Measurements from ENCODE around the gene ERVW-1.
"Not testable (repeated sequence)": the region's sequence is repeated elsewhere in the genome, so short reads cannot be mapped to it uniquely, and the experiment has no call there.

ERVW-1 gene, protein sequence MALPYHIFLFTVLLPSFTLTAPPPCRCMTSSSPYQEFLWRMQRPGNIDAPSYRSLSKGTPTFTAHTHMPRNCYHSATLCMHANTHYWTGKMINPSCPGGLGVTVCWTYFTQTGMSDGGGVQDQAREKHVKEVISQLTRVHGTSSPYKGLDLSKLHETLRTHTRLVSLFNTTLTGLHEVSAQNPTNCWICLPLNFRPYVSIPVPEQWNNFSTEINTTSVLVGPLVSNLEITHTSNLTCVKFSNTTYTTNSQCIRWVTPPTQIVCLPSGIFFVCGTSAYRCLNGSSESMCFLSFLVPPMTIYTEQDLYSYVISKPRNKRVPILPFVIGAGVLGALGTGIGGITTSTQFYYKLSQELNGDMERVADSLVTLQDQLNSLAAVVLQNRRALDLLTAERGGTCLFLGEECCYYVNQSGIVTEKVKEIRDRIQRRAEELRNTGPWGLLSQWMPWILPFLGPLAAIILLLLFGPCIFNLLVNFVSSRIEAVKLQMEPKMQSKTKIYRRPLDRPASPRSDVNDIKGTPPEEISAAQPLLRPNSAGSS

DNA sequence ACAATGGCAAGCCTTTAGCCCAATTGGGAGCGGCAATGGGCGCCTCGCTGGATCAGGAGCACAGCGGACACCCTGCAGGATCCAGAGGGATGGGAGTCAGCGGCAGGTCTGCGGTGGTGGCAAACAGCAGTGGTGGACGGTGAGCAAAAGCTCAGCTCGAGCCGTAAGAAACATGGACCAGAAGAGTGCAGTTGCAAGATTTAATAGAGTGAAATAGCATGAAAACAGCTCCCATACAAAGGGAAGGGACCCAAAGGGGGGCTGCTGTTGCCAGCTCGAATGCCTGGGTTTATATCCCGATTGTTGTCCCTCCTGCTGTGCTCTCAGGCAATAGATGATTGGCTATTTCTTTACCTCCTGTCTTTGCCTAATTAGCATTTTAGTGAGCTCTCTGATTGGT, at the start of gene ERVW-1:
ERVW-1 (minus strand) TSS at position 266 of the 400 bp plus-strand sequence. CDS start 7,565 bp downstream, outside the sequence.
- in situ Hi-C loops (cut with MboI; ENCODE audit: low pct_unique_long_range_greater_than_20kb, low sequenced_read_pairs); DNase-seq: not testable (repeated sequence)

DNA sequence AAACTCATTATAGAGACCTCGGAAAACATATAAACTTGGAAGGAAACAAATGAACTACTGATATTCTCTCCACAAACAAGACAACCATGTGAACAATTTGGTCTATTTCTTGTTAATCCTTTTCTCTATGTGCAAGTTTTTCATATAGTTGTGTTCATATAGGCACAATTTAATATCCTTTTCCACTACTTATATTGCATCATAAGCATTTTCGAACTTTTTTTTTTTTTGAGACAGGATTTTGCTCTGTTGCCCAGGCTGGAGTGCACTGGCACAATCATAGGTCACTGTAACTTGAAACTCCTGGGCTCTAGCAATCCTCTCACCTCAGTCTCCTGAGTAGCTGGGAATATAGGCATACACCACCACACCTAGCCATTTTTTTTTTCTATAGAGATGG, 45.4 kb upstream of the ERVW-1 start:
- DNase-seq = no peak
- in situ Hi-C loops (cut with MboI; ENCODE audit: low pct_unique_long_range_greater_than_20kb, low sequenced_read_pairs) = no loop called here

- DNase-seq = peak; percentile 15
Measured at GRCh38 chr7:92520024-92520423, 42.3 kb upstream of the ERVW-1 start.

DNA sequence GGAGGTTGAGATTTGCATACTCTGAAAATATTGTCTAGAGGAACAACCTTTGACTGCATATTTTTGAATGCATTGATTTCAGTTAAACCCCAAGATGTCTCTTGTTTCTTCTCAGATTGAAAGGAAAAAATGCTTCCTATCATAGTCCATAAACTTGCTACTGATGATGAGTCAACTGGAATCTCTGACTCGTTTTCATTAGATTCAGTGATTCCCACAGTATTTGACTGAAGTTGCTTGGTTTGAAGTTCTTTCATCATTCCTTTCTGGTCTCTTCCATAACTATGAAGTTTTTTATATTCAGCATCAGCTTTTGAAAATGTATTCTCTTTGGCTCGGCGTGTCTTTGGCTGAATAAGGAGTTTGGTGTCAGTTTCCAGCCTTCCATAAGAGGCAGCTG, 39.9 kb upstream of the ERVW-1 start:
- in situ Hi-C loops (cut with MboI; ENCODE audit: low pct_unique_long_range_greater_than_20kb, low sequenced_read_pairs) = no loop called here
- DNase-seq = no peak

More at GRCh38 chr7:92520024-92520423, 42.3 kb upstream of the ERVW-1 start:
- in situ Hi-C loops (cut with MboI; ENCODE audit: low pct_unique_long_range_greater_than_20kb, low sequenced_read_pairs) = no loop called here

DNA sequence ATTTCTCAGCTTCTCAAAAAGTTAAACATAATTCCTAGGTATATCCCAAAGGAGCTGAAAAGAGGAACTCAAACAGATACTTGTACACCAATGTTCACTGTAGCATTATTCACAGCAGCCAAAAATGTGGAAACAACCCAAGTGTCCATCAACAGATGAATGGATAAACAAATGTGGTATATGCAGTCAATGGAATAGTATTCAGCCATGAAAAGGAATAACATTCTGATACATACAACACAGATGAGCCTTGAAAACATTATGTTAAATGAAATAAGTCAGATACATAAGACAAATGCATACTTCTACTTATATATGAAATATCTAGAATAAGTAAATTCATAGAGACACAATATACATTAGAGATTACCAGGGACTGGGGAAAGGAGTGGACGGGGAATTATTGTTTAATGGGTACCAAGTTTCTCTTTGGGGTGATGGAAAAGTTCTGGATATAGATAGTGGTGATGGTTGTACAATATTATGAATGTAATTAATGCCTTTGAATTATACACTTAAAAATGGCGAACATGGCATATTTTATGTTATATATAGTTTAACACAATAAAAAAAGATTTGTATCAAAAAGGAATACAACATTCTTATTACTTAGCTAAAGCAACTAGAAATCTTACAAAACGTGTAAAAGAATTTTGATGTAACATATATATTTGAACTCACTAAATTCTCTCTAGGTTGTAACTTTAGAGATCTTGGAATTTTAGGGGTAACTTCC, 35.6 kb upstream of the ERVW-1 start:
- in situ Hi-C loops (cut with MboI; ENCODE audit: low pct_unique_long_range_greater_than_20kb, low sequenced_read_pairs) = no loop called here

GRCh38 chr7:92508946-92509345, 31.2 kb upstream of the ERVW-1 start:
- in situ Hi-C loops (cut with MboI; ENCODE audit: low pct_unique_long_range_greater_than_20kb, low sequenced_read_pairs) = no loop called here
- no peak for DNase-seq

More for the DNA sequence above, 35.6 kb upstream of the ERVW-1 start:
- DNase-seq = no peak

- DNase-seq = no peak
- in situ Hi-C loops (cut with MboI; ENCODE audit: low pct_unique_long_range_greater_than_20kb, low sequenced_read_pairs) = no loop called here
Measured at GRCh38 chr7:92506363-92506762, 28.6 kb upstream of the ERVW-1 start.

DNA sequence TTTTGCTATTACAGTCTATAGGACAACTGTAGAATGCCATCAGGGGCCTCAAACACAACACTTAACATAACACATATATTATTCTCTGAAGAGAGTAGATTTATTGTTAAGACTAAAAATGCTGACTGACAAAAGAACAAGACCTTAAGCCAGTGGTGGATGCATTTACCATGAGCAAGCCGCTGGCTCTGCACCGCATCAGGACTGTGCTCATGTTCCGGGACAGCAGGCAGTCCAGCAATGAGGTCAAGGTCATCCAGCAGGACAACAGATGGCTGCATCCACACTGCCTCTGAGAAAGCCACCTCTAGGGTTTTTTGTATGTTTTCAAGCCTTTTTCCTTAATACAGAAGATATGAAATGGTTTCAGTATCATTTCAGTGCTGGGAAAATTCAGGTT, 26.8 kb upstream of the ERVW-1 start:
- in situ Hi-C loops (cut with MboI; ENCODE audit: low pct_unique_long_range_greater_than_20kb, low sequenced_read_pairs) = no loop called here
- DNase-seq = no peak

- no peak for DNase-seq
- in situ Hi-C loops (cut with MboI; ENCODE audit: low pct_unique_long_range_greater_than_20kb, low sequenced_read_pairs) = no loop called here
Measured at GRCh38 chr7:92503767-92504166, 26.0 kb upstream of the ERVW-1 start.

GRCh38 chr7:92498557-92498956, 20.8 kb upstream of the ERVW-1 start:
- in situ Hi-C loops (cut with MboI; ENCODE audit: low pct_unique_long_range_greater_than_20kb, low sequenced_read_pairs) = no loop called here
- no peak for DNase-seq

- DNase-seq = no peak
- in situ Hi-C loops (cut with MboI; ENCODE audit: low pct_unique_long_range_greater_than_20kb, low sequenced_read_pairs) = no loop called here
Measured at GRCh38 chr7:92496876-92497275, 19.1 kb upstream of the ERVW-1 start.

GRCh38 chr7:92489634-92490033, 11.9 kb upstream of the ERVW-1 start:
- no peak for DNase-seq
- in situ Hi-C loops (cut with MboI; ENCODE audit: low pct_unique_long_range_greater_than_20kb, low sequenced_read_pairs) = no loop called here

DNA sequence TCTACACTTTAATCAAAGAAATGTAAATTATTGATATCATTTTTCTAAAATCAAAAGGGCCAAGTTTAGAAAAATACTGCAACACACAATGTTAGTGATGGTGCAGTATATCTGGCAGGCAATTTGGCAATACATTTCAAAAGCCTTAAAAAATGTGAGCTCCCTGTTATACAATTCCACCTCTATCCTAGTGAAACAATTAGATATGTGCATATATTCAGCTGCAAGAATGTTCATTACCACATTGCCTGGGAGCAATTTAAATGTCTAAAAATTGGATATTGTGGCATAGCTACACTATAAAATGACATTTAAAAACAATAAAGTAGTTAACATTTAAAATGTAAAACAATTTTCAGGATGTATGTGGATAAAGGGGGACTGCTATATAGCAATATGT, 10.1 kb upstream of the ERVW-1 start:
- no peak for DNase-seq
- in situ Hi-C loops (cut with MboI; ENCODE audit: low pct_unique_long_range_greater_than_20kb, low sequenced_read_pairs) = no loop called here

DNA sequence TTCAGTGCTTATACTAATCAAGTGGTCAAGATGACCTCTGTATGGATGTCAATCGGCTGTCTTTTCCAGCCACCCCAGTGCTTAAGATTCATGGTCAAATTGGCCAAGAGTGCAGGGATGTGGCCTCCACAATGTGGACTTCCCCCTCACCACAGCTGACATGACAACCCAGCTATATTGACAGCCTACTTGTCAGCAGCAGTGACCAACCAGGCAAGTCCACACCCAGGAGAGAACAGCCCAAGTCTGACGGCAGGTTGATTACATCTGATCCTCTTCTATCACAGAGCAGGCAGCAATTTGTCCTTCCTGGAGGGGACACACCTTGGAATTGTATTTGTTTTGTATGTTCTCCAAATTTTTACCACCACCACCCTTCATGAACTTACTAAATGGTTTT, 8.2 kb upstream of the ERVW-1 start:
- DNase-seq = no peak
- in situ Hi-C loops (cut with MboI; ENCODE audit: low pct_unique_long_range_greater_than_20kb, low sequenced_read_pairs) = no loop called here

DNA sequence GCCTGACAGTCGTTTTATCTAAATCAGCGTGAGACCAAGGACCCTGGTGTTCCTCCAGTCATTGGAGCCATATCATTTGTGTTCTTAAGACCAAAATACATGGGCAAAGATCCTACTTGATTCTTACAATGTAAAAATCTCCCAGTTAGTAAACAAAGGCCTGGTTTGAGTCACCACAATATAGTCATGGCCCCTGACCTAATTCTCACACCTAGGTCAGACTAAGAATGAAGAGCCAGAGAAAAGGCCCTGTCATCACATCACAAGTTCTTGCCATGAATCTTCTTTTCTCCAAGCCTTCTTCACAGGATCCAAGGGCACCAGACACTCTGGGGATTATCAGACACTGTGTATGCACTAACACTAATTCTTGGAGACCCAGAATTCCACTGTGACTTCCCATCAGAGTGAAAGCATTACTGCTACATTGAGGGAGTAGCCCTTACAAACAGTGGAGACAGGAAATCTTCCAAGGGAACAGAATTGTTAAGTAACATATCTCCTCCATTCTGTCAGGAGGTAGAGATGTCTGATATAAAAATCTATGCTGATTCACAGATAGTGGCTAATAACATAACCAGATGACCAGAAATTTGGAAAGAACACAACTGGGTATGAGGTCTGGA, 7.6 kb upstream of the ERVW-1 start:
- DNase-seq = no peak
- in situ Hi-C loops (cut with MboI; ENCODE audit: low pct_unique_long_range_greater_than_20kb, low sequenced_read_pairs) = no loop called here

DNA sequence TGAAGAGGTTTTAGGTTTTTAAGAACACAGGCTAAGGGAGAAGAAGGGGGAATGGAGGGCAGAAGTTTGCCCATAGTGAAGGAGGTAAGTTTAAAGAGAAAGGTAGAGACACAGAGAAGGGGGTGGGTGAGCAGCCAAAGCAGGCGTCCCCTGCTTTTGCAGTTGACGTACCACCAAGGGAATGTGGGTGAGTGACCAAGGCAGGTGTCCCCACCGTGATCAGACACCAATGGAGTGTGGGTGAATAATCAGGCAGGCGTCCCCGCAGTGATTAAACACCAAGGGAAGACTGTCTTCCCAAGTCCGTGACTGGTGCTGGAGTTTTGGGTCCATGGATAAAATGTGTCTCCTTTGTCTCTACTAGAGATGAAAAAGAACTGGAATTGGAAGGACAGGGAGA, 6.5 kb upstream of the ERVW-1 start:
- in situ Hi-C loops (cut with MboI; ENCODE audit: low pct_unique_long_range_greater_than_20kb, low sequenced_read_pairs) = not testable (repeated sequence)

GRCh38 chr7:92483624-92484023, 5.9 kb upstream of the ERVW-1 start:
- DNase-seq; in situ Hi-C loops (cut with MboI; ENCODE audit: low pct_unique_long_range_greater_than_20kb, low sequenced_read_pairs): not testable (repeated sequence)

More for the DNA sequence above, 6.5 kb upstream of the ERVW-1 start:
- not testable (repeated sequence) for DNase-seq

- in situ Hi-C loops (cut with MboI; ENCODE audit: low pct_unique_long_range_greater_than_20kb, low sequenced_read_pairs); DNase-seq: not testable (repeated sequence)
Measured at GRCh38 chr7:92479146-92479545, 1.4 kb upstream of the ERVW-1 start.

GRCh38 chr7:92478711-92479110, 965 bp upstream of the ERVW-1 start:
- in situ Hi-C loops (cut with MboI; ENCODE audit: low pct_unique_long_range_greater_than_20kb, low sequenced_read_pairs) = no loop called here
- DNase-seq = no peak

- in situ Hi-C loops (cut with MboI; ENCODE audit: low pct_unique_long_range_greater_than_20kb, low sequenced_read_pairs) = no loop called here
- DNase-seq = no peak
Measured at GRCh38 chr7:92478095-92478494, 349 bp upstream of the ERVW-1 start.

All from KBM-7 (cell line).